Karpas-422 (cell line): ENCODE measurements around the gene SLC22A23. TPM values are rescaled to one million over a fixed set of nuclear protein-coding genes. Genes with fewer than 3 reads are reported as not detected.

Experiments
- DNase-seq: peaks from one replicate; pipeline ENCODE4 v3.0.0-alpha.2; 2015
- H2AFZ ChIP-seq: fragments of 200-600 bp; sonication (generic); 2 replicates; pipeline ENCODE4 v1.6.1; 2014; ENCODE audit warnings: antibody characterized with exemption, low read length, mixed read lengths
- H3K27ac ChIP-seq: fragments of 200-600 bp; sonication (generic); 2 replicates; pipeline ENCODE4 v1.5.1; 2014; ENCODE audit warnings: mild to moderate bottlenecking, low read length, moderate library complexity
- H3K27me3 ChIP-seq: fragments of 200-600 bp; sonication (generic); 2 replicates; pipeline ENCODE4 v1.6.1; 2014; ENCODE audit warnings: low read length, mixed read lengths
- H3K36me3 ChIP-seq: fragments of 200-600 bp; sonication (generic); 2 replicates; pipeline ENCODE4 v1.6.1; 2014; ENCODE audit warnings: low read length, mixed read lengths; ENCODE audit not compliant: insufficient read depth
- H3K4me1 ChIP-seq: fragments of 200-600 bp; sonication (generic); 2 replicates; pipeline ENCODE4 v1.6.1; 2014; ENCODE audit warnings: mild to moderate bottlenecking, low read length, mixed read lengths
- H3K4me2 ChIP-seq: fragments of 200-600 bp; sonication (generic); 2 replicates; pipeline ENCODE4 v1.6.1; 2014; ENCODE audit warnings: low read length, low read depth, mild to moderate bottlenecking; ENCODE audit not compliant: poor library complexity, severe bottlenecking
- H3K4me3 ChIP-seq: fragments of 200-600 bp; sonication (generic); 2 replicates; pipeline ENCODE4 v1.5.1; 2014; ENCODE audit warnings: mild to moderate bottlenecking, antibody characterized with exemption, low read length, mixed read lengths
- H3K79me2 ChIP-seq: fragments of 200-600 bp; sonication (generic); 2 replicates; pipeline ENCODE4 v1.6.1; 2014; ENCODE audit warnings: mild to moderate bottlenecking, low read length, mixed read lengths
- H3K9ac ChIP-seq: fragments of 200-600 bp; sonication (generic); 2 replicates; pipeline ENCODE4 v1.6.0; 2014; ENCODE audit warnings: low read length
- H3K9me2 ChIP-seq: fragments of 200-600 bp; sonication (generic), shearing (Covaris generic); replicated peaks from 2 replicates; pipeline ENCODE4 v1.6.0; 2014; ENCODE audit warnings: mild to moderate bottlenecking, low read length, moderate library complexity; ENCODE audit not compliant: insufficient read depth
- H3K9me3 ChIP-seq: fragments of 300-700, 200-600 bp; sonication (generic); 2 replicates; pipeline ENCODE4 v1.6.1; 2014; ENCODE audit warnings: low read length, mixed read lengths
- H4K20me1 ChIP-seq: fragments of 200-600 bp; sonication (generic); 2 replicates; pipeline ENCODE4 v1.6.1; 2014; ENCODE audit warnings: mild to moderate bottlenecking, antibody characterized with exemption, low read length, low read depth; ENCODE audit not compliant: insufficient read depth
- total RNA-seq: library from RNA; depleted of rRNA; stranded (reverse); fragments of >200 nt; shearing (Covaris generic); gene quantifications from 2 replicates; pipeline ENCODE4 v1.2.3, GENCODE V29; 2014; ENCODE audit warnings: low replicate concordance

The SLC22A23 gene
- total RNA-seq, 1 experiment from 2014 or later: not detected

GRCh38 chr6:3282476-3283236 is 174.2 kb downstream of the SLC22A23 start:
- Histone ChIP-seq H3K9me3 (no peaks in the 10 kb centered on the region), H3K79me2 (no peaks in the 10 kb centered on the region), H3K4me3 (no peak overlapping the region), H3K9ac (no peak overlapping the region), H3K4me2 (no peak overlapping the region), H3K27me3 (no peaks in the 10 kb centered on the region), H2AFZ (no peak overlapping the region), H3K36me3 (no peaks in the 10 kb centered on the region), H3K9me2 (no peaks in the 10 kb centered on the region), H4K20me1 (no peaks in the 10 kb centered on the region), H3K4me1 (no peaks in the 10 kb centered on the region), H3K27ac (no peak overlapping the region)
- DNase-seq: no peak

- Histone ChIP-seq H3K4me1 (no peaks in the 10 kb centered on the region), H3K27me3 (no peaks in the 10 kb centered on the region), H3K9me3 (no peaks in the 10 kb centered on the region), H3K9ac (no peak overlapping the region), H3K27ac (no peak overlapping the region), H3K9me2 (no peaks in the 10 kb centered on the region), H3K36me3 (no peaks in the 10 kb centered on the region), H3K4me3 (no peak overlapping the region), H3K79me2 (no peaks in the 10 kb centered on the region), H3K4me2 (no peak overlapping the region), H2AFZ (no peak overlapping the region), H4K20me1 (no peaks in the 10 kb centered on the region)
- no peak for DNase-seq
These were observed 175.0 kb downstream of the SLC22A23 start for GRCh38 chr6:3281631-3282475.

DNA sequence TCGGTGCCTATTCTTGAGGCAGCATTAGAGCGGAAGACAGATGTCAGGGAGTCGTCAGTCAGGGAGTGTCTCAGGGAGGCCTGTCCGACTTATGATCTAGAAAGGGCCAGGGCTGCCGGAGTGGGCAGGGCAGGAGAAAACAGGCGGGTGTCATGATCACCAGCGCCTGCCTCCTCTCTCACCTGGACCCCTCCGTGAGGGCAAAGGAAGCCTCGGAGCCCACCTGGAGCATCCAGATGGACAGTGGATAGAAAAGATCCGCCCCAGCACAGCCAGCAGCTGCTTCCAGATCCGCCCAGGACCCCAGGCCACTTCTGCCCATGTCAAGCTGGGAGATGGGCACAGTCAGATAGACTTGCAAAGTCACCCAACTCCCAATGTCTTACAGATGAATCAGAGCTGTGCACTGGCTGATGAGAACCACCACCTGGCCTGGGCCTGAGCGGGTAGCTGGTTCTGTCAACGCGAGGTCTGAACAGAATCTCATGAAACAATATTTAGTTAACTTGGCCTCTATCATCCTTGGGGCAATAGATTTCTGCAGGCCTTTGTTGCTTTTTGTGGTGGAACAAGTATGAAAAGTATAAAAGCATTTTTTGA is 175.9 kb downstream of the SLC22A23 start:
- no peaks in the 10 kb centered on the region for H3K79me2 ChIP-seq
- no peaks in the 10 kb centered on the region for H3K9me3 ChIP-seq
- no peaks in the 10 kb centered on the region for H3K4me1 ChIP-seq
- H3K27me3 ChIP-seq: no peaks in the 10 kb centered on the region
- H2AFZ ChIP-seq: no peak overlapping the region
- no peak overlapping the region for H3K4me3 ChIP-seq
- no peak overlapping the region for H3K9ac ChIP-seq
- no peak for DNase-seq
- H3K9me2 ChIP-seq: no peaks in the 10 kb centered on the region
- no peak overlapping the region for H3K4me2 ChIP-seq
- no peaks in the 10 kb centered on the region for H3K36me3 ChIP-seq
- H3K27ac ChIP-seq: no peak overlapping the region
- H4K20me1 ChIP-seq: peaks cover 4% of the 10 kb centered on the region; the same call in 1 of the 2 replicates

GRCh38 chr6:3280091-3280490 is 176.8 kb downstream of the SLC22A23 start:
- H3K36me3 ChIP-seq: no peaks in the 10 kb centered on the region
- no peak overlapping the region for H3K27ac ChIP-seq
- H3K4me3 ChIP-seq: no peak overlapping the region
- H3K9me3 ChIP-seq: no peaks in the 10 kb centered on the region
- H2AFZ ChIP-seq: no peak overlapping the region
- no peaks in the 10 kb centered on the region for H3K4me1 ChIP-seq
- no peaks in the 10 kb centered on the region for H3K9me2 ChIP-seq
- no peaks in the 10 kb centered on the region for H3K27me3 ChIP-seq
- DNase-seq: no peak
- H4K20me1 ChIP-seq: peaks cover 4% of the 10 kb centered on the region; the same call in 1 of the 2 replicates
- no peaks in the 10 kb centered on the region for H3K79me2 ChIP-seq
- no peak overlapping the region for H3K4me2 ChIP-seq
- no peak overlapping the region for H3K9ac ChIP-seq

DNA sequence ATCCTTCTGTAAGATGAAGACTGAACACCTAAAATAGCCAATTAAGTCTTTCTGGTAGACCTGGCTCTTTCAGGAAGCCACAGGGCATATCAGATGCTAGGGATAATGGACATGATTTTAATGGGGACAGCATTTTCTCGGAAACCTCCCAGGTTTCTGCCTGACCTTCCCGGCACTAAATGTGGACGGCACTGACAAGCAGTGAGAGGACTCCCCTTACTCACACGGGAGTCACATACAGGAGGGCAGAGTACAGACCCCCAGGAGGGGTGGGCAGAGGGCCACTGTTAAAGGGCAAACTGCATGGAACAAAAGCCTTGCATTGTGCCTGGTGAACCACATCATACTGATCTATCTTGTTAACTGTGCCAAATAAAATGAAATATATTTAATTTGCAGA is 178.2 kb downstream of the SLC22A23 start:
- H2AFZ ChIP-seq: no peak overlapping the region
- H3K9ac ChIP-seq: no peak overlapping the region
- H3K9me3 ChIP-seq: no peaks in the 10 kb centered on the region
- H3K4me2 ChIP-seq: no peak overlapping the region
- H3K9me2 ChIP-seq: no peaks in the 10 kb centered on the region
- H3K27ac ChIP-seq: no peak overlapping the region
- H3K79me2 ChIP-seq: no peaks in the 10 kb centered on the region
- H3K4me3 ChIP-seq: no peak overlapping the region
- DNase-seq: no peak
- no peaks in the 10 kb centered on the region for H3K27me3 ChIP-seq
- no peaks in the 10 kb centered on the region for H3K36me3 ChIP-seq
- H4K20me1 ChIP-seq: peaks cover 11% of the 10 kb centered on the region
- no peaks in the 10 kb centered on the region for H3K4me1 ChIP-seq

- Histone ChIP-seq H3K9me3 (no peaks in the 10 kb centered on the region), H3K36me3 (no peaks in the 10 kb centered on the region), H3K4me1 (no peaks in the 10 kb centered on the region), H3K4me3 (no peak overlapping the region), H2AFZ (no peak overlapping the region), H3K27ac (no peak overlapping the region), H3K9ac (no peak overlapping the region), H4K20me1 (peaks cover 14% of the 10 kb centered on the region), H3K9me2 (no peaks in the 10 kb centered on the region), H3K79me2 (no peaks in the 10 kb centered on the region), H3K27me3 (no peaks in the 10 kb centered on the region), H3K4me2 (no peak overlapping the region)
- no peak for DNase-seq
These were observed 178.9 kb downstream of the SLC22A23 start for GRCh38 chr6:3277851-3278416.

DNA sequence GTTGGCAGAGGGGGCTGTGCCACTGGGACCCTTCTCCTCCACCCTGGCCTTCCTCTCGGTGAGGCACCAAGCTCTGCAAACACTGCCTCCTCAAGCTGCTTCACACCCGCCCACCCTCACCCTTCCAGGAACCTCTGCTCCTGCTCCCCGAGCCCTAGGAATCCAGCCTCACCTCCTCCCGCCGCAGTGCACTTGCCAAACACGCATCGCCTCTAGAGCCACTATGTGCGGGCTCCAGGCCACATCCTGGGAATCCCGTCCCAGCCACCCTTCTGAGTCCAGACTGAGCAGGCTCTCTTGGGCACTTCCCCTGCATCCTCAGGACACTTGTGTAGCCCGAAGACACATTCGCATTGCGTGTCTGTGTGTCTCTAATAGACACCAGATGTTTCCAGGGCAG is 179.6 kb downstream of the SLC22A23 start:
- no peak overlapping the region for H3K27ac ChIP-seq
- no peaks in the 10 kb centered on the region for H3K27me3 ChIP-seq
- no peak overlapping the region for H3K4me2 ChIP-seq
- H4K20me1 ChIP-seq: peaks cover 16% of the 10 kb centered on the region
- H3K4me3 ChIP-seq: no peak overlapping the region
- H3K9me3 ChIP-seq: no peaks in the 10 kb centered on the region
- no peaks in the 10 kb centered on the region for H3K4me1 ChIP-seq
- H3K9ac ChIP-seq: no peak overlapping the region
- no peaks in the 10 kb centered on the region for H3K79me2 ChIP-seq
- H3K36me3 ChIP-seq: no peaks in the 10 kb centered on the region
- H2AFZ ChIP-seq: no peak overlapping the region
- DNase-seq: no peak
- no peaks in the 10 kb centered on the region for H3K9me2 ChIP-seq
